SU-DHL-6 (cell line): ENCODE data around the gene DIPK1B.

Experiments
- CTCF ChIP-seq: fragments of 200-600 bp; sonication (generic); IDR thresholded peaks from one replicate; pipeline ENCODE4 v1.5.1; 2017; ENCODE audit warnings: antibody characterized with exemption, mild to moderate bottlenecking, low read length, moderate library complexity; ENCODE audit not compliant: insufficient read depth, poor library complexity, severe bottlenecking
- EZH2phosphoT487 ChIP-seq: fragments of 200-600 bp; sonication (generic), shearing (Covaris generic); conservative IDR thresholded peaks from 2 replicates; pipeline ENCODE4 v1.6.1; 2018; ENCODE audit warnings: mild to moderate bottlenecking, antibody characterized with exemption, low read length, moderate library complexity, mixed read lengths

DNA sequence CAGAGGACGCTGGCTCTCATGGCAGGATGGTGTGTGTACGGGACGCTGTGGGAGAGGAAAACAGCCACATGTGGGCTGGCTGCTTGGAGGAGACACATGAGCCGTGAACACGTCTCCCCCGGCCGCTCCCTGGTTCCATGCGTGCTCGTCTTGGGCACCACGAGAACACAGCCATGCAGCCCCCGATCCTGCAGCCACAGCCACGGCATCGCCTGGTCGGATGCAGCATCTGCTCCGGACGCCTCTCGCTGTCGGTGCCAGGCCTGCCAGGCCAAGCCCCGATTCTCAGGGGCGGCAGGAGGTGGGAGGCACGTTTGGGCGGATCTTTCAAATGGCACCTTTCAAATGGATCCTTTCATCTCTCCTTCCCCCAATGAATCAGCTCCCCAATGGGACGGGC, 27.1 kb downstream of the DIPK1B start:
- no peak for TF ChIP-seq CTCF
- no peak for TF ChIP-seq EZH2phosphoT487
